CD4-positive, alpha-beta T cell (primary cell): ENCODE data around the gene KCNB1. TPM values are rescaled to one million over a fixed set of nuclear protein-coding genes. Genes with fewer than 3 reads are reported as not detected.

Experiments used
- ATAC-seq: fragments of 200-7000 bp; cut with Tn5 transposase; one replicate; pipeline ENCODE4 v1.10.0; 2022; ENCODE audit warnings: mild to moderate bottlenecking; ENCODE audit not compliant: poor library complexity
- CTCF ChIA-PET: fragments of 350-600 bp; sonication (Branson Sonifier 250); formaldehyde crosslinking; loops from one replicate; lab custom pipeline; 2021; ENCODE audit warnings: antibody characterized with exemption, inconsistent platforms; lab: Charles Lee
- POLR2A ChIA-PET: fragments of 350-600 bp; sonication (Branson Sonifier 250); formaldehyde crosslinking; loops from one replicate; lab custom pipeline; 2021; ENCODE audit warnings: antibody characterized with exemption, inconsistent platforms; lab: Charles Lee
- DNase-seq, 14 experiments: peaks; one replicate each; pipeline ENCODE4 v3.0.0-alpha.2; 2013 to 2020; ENCODE audit warnings: mixed read lengths in 2 of 14
- H3K27ac ChIP-seq, 2 donors: one replicate each; pipeline versions ENCODE4 v1.5.1 to v1.7.0; 2013; ENCODE audit warnings: low read length in 2 of 2, low read depth in 1 of 2, mild to moderate bottlenecking in 1 of 2
- H3K27me3 ChIP-seq, 2 experiments: 1 replicate in 1 of 2; 2 replicates in 1 of 2; pipeline versions ENCODE4 v1.6.1 to v1.7.0; 2013; ENCODE audit warnings: low read length in 2 of 2, control low read depth in 1 of 2, mild to moderate bottlenecking in 1 of 2, moderate library complexity in 1 of 2; ENCODE audit not compliant: insufficient read depth in 2 of 2, control insufficient read depth in 1 of 2
- H3K36me3 ChIP-seq: one replicate; pipeline ENCODE4 v1.6.1; 2013; ENCODE audit warnings: low read length, control low read depth; ENCODE audit not compliant: insufficient read depth
- H3K4me1 ChIP-seq: one replicate; pipeline ENCODE4 v1.6.1; 2013; ENCODE audit warnings: low read length, control low read depth; ENCODE audit not compliant: insufficient read depth
- H3K4me3 ChIP-seq: one replicate; pipeline ENCODE4 v1.5.1; 2013; ENCODE audit warnings: mild to moderate bottlenecking, low read length, moderate library complexity
- H3K9me3 ChIP-seq, 2 experiments: 1 replicate in 1 of 2; 2 replicates in 1 of 2; pipeline versions ENCODE4 v1.6.1 to v1.7.0; 2013; ENCODE audit warnings: low read length in 2 of 2, mild to moderate bottlenecking in 2 of 2, control low read depth in 1 of 2, moderate library complexity in 1 of 2; ENCODE audit not compliant: control insufficient read depth in 1 of 2, insufficient read depth in 1 of 2
- H3K27ac Mint-ChIP-seq: one replicate; pipeline ENCODE4 v1.8.0; 2020; ENCODE audit warnings: mixed read lengths
- H3K27me3 Mint-ChIP-seq: one replicate; pipeline ENCODE4 v1.8.0; 2021; ENCODE audit warnings: mixed read lengths
- H3K36me3 Mint-ChIP-seq: one replicate; pipeline ENCODE4 v1.8.0; 2021; ENCODE audit warnings: low read depth, mixed read lengths
- H3K4me1 Mint-ChIP-seq: one replicate; pipeline ENCODE4 v1.8.0; 2021; ENCODE audit warnings: low read depth, mixed read lengths
- H3K4me3 Mint-ChIP-seq: one replicate; pipeline ENCODE4 v1.8.0; 2020; ENCODE audit warnings: mild to moderate bottlenecking, mixed read lengths
- H3K9me3 Mint-ChIP-seq: one replicate; pipeline ENCODE4 v1.8.0; 2020; ENCODE audit warnings: mixed read lengths
- CTCF ChIP-seq: fragments of 200-600 bp; IDR thresholded peaks from one replicate; pipeline ENCODE4 v1.8.0; 2022; ENCODE audit warnings: antibody characterized with exemption, mild to moderate bottlenecking
- intact Hi-C, 2 experiments: fragments of 100-400 bp; cut with DNase I in 1 of 2; cut with micrococcal nuclease in 1 of 2; formaldehyde crosslinking; loops; one replicate each; pipeline versions ENCODE4 v1.15.1 to v1.9.0; 2023 to 2025; cut with DNase I, micrococcal nuclease
- total RNA-seq, 174 experiments: library from RNA in 2 of 174; stranded (reverse) in 2 of 174; gene quantifications; one replicate each; pipeline ENCODE4 v1.2.3 and lab custom pipeline; 2021 to 2026

KCNB1 gene
- total RNA-seq, 2 experiments from 2014 or later: 0.06 to 0.08 TPM

DNA sequence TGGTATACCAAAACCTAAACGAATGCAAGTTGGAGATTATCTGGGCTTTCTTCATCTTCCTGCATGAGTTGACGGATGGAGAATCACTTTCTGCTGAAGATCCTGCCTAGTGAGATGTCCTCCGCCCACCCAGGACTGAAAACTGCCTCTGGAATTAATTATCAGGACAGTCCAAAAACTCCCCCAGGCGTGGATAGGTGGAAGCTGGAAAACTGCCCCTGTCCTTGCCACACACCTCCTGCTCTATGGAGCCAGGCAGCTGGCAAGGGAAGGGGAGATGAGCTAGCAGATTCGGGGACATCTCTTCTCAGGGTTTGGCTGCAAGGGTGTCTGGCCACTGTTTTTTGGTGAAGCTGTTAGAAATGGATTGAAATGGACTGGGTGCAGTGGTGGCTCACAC is 115.4 kb downstream of the KCNB1 start:
- Histone ChIP-seq H3K36me3 (no peaks in the 10 kb centered on the region), H3K9me3 (no peaks in the 10 kb centered on the region), H3K4me3 (no peak overlapping the region), H3K27ac (no peak overlapping the region), H3K27me3 (no peaks in the 10 kb centered on the region), H3K4me1 (no peaks in the 10 kb centered on the region)
- no peak overlapping the region for H3K4me3 Mint-ChIP-seq
- H3K27me3 Mint-ChIP-seq: peaks cover 43% of the 10 kb centered on the region
- intact Hi-C loops: no loop called here
- ChIA-PET POLR2A (no interaction called here), CTCF (no interaction called here)
- no peaks in the 10 kb centered on the region for H3K9me3 Mint-ChIP-seq
- no peak overlapping the region for H3K27ac Mint-ChIP-seq
- DNase-seq (no peak), ATAC-seq (no peak)
- no peak for TF ChIP-seq CTCF
- no peaks in the 10 kb centered on the region for H3K36me3 Mint-ChIP-seq
- H3K4me1 Mint-ChIP-seq: no peaks in the 10 kb centered on the region

GRCh38 chr20:49366687-49367086 is 115.8 kb downstream of the KCNB1 start:
- intact Hi-C loops: no loop called here
- Mint-ChIP-seq H3K27ac (no peak overlapping the region), H3K4me3 (no peak overlapping the region), H3K9me3 (no peaks in the 10 kb centered on the region), H3K4me1 (no peaks in the 10 kb centered on the region), H3K27me3 (peaks cover 43% of the 10 kb centered on the region), H3K36me3 (no peaks in the 10 kb centered on the region)
- ATAC-seq: no peak
- Histone ChIP-seq H3K27ac (no peak overlapping the region), H3K4me1 (no peaks in the 10 kb centered on the region), H3K9me3 (no peaks in the 10 kb centered on the region), H3K4me3 (no peak overlapping the region), H3K36me3 (no peaks in the 10 kb centered on the region), H3K27me3 (no peaks in the 10 kb centered on the region)
- ChIA-PET CTCF (no interaction called here), POLR2A (interaction anchor here (0.7 kb wide), 1 partner anchor 747 kb away, joined by 3 read pairs; no protein-coding TSS in a partner anchor)
- DNase-seq: no peak
- no peak for TF ChIP-seq CTCF

DNA sequence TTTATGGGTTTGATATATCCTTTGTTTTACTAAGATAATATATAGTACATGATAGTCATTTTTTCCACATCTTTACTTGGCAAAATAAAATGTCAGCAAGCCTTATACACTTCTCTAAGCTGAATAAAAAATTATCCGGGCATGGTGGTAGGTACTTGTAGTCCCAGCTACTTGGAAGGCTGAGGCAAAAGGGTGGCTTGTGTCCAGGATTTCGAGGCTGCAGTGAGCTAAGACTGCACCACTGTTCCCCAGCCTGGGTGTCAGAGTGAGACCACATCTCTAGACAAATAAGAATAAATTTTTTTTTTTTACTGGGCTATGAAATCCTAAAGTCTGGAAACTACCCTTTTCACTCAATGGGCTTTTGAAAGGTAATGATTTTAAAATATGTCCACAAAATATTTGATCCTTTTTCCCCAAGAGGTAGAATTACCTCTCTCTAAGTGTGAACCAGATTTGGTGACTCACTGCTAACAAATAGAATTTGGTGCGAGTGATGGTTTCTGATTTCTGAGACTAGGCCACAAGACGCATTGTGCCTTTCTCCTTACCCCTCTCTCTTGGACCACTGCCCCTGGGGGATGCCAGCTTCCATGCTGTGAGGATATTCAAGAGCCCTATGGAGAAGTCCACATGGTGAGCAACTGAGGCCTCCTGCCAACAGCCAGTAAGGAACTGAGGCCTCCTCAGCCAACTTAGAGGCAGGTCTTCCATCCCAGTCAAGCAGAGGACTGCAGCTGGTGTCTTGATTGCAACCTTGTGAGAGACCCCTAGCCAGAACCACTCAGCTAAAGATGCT is 120.4 kb downstream of the KCNB1 start:
- Histone ChIP-seq H3K36me3 (no peaks in the 10 kb centered on the region), H3K4me1 (no peaks in the 10 kb centered on the region), H3K4me3 (no peak overlapping the region), H3K27ac (no peak overlapping the region), H3K27me3 (peaks cover 0 to 3% of the 10 kb centered on the region in 2 experiments), H3K9me3 (no peaks in the 10 kb centered on the region)
- Mint-ChIP-seq H3K4me3 (no peak overlapping the region), H3K27ac (no peak overlapping the region), H3K9me3 (no peaks in the 10 kb centered on the region), H3K36me3 (no peaks in the 10 kb centered on the region), H3K27me3 (peaks cover 26% of the 10 kb centered on the region), H3K4me1 (no peaks in the 10 kb centered on the region)
- POLR2A ChIA-PET: no interaction called here
- CTCF ChIA-PET: no interaction called here
- no peak for ATAC-seq
- intact Hi-C loops: no loop called here
- DNase-seq: no peak
- TF ChIP-seq CTCF: no peak
